ENCODE results near the gene LHPP. TPM values are rescaled to one million over a fixed set of nuclear protein-coding genes. Genes with fewer than 3 reads are reported as not detected.

Gene LHPP
- total and polyA plus RNA-seq, 4 donors, result 11.5 to 22.0 (median 18.6) TPM

GRCh38 chr10:124603376-124604213 is 142.0 kb downstream of the LHPP start:
- Histone ChIP-seq H3K4me1 (ENCODE audit: control insufficient read depth in 1 of 2, insufficient read depth in 2 of 2, low read length in 2 of 2) (no peaks in the 10 kb centered on the region), H3K27me3 (ENCODE audit: control insufficient read depth in 1 of 2, insufficient read depth in 2 of 2, low read length in 1 of 2) (no peaks in the 10 kb centered on the region), H3K36me3 (ENCODE audit: control insufficient read depth in 1 of 2, insufficient read depth in 2 of 2, low read length in 1 of 2) (no peaks in the 10 kb centered on the region), H3K4me3 (ENCODE audit: low read length in 2 of 2) (no peak overlapping the region), H3K9me3 (ENCODE audit: control insufficient read depth, low read length) (no peaks in the 10 kb centered on the region), H3K27ac (ENCODE audit: low read depth in 1 of 2, low read length in 2 of 2) (no peak overlapping the region)
- intact Hi-C loops (cut with DNase I), result no loop called here
- 89 to 91% methylated on average over 16 to 18 of the region's 18 CpGs for WGBS, 2 donors
- ATAC-seq (ENCODE audit: low FRiP score) (no peak), DNase-seq (peak in 1 of 2 donors; percentile 75)

GRCh38 chr10:124604214-124605000 is 142.8 kb downstream of the LHPP start:
- Histone ChIP-seq H3K4me3 (ENCODE audit: low read length in 2 of 2) (no peak overlapping the region), H3K27me3 (ENCODE audit: control insufficient read depth in 1 of 2, insufficient read depth in 2 of 2, low read length in 1 of 2) (no peaks in the 10 kb centered on the region), H3K9me3 (ENCODE audit: control insufficient read depth, low read length) (no peaks in the 10 kb centered on the region), H3K27ac (ENCODE audit: low read depth in 1 of 2, low read length in 2 of 2) (no peak overlapping the region), H3K4me1 (ENCODE audit: control insufficient read depth in 1 of 2, insufficient read depth in 2 of 2, low read length in 2 of 2) (no peaks in the 10 kb centered on the region), H3K36me3 (ENCODE audit: control insufficient read depth in 1 of 2, insufficient read depth in 2 of 2, low read length in 1 of 2) (no peaks in the 10 kb centered on the region)
- peak in 1 of 2 donors; percentile 48 for DNase-seq
- intact Hi-C loops (cut with DNase I), result no loop called here
- ATAC-seq (ENCODE audit: low FRiP score), result no peak
- WGBS, 2 donors, result 79 to 82% methylated on average over 21 to 22 of the region's 22 CpGs

- Histone ChIP-seq H3K27ac (ENCODE audit: low read depth in 1 of 2, low read length in 2 of 2) (no peak overlapping the region), H3K36me3 (ENCODE audit: control insufficient read depth in 1 of 2, insufficient read depth in 2 of 2, low read length in 1 of 2) (no peaks in the 10 kb centered on the region), H3K4me1 (ENCODE audit: control insufficient read depth in 1 of 2, insufficient read depth in 2 of 2, low read length in 2 of 2) (no peaks in the 10 kb centered on the region), H3K4me3 (ENCODE audit: low read length in 2 of 2) (no peak overlapping the region), H3K27me3 (ENCODE audit: control insufficient read depth in 1 of 2, insufficient read depth in 2 of 2, low read length in 1 of 2) (no peaks in the 10 kb centered on the region), H3K9me3 (ENCODE audit: control insufficient read depth, low read length) (no peaks in the 10 kb centered on the region)
- ATAC-seq (ENCODE audit: low FRiP score), result no peak
- intact Hi-C loops (cut with DNase I), result no loop called here
- WGBS, 2 donors, result 76 to 78% methylated on average over 8 of the region's 8 CpGs
- no peak for DNase-seq
Measured at GRCh38 chr10:124605001-124605370, 143.4 kb downstream of the LHPP start.

- DNase-seq (no peak), ATAC-seq (ENCODE audit: low FRiP score) (no peak)
- Histone ChIP-seq H3K27ac (ENCODE audit: low read depth in 1 of 2, low read length in 2 of 2) (no peak overlapping the region), H3K9me3 (ENCODE audit: control insufficient read depth, low read length) (no peaks in the 10 kb centered on the region), H3K4me3 (ENCODE audit: low read length in 2 of 2) (no peak overlapping the region), H3K36me3 (ENCODE audit: control insufficient read depth in 1 of 2, insufficient read depth in 2 of 2, low read length in 1 of 2) (no peaks in the 10 kb centered on the region), H3K4me1 (ENCODE audit: control insufficient read depth in 1 of 2, insufficient read depth in 2 of 2, low read length in 2 of 2) (no peaks in the 10 kb centered on the region), H3K27me3 (ENCODE audit: control insufficient read depth in 1 of 2, insufficient read depth in 2 of 2, low read length in 1 of 2) (no peaks in the 10 kb centered on the region)
- intact Hi-C loops (cut with DNase I), result no loop called here
- 88 to 94% methylated on average over 5 of the region's 5 CpGs for WGBS, 2 donors
Measured at GRCh38 chr10:124605481-124605855, 143.8 kb downstream of the LHPP start.

GRCh38 chr10:124605856-124606812 is 144.5 kb downstream of the LHPP start:
- Histone ChIP-seq H3K9me3 (ENCODE audit: control insufficient read depth, low read length) (no peaks in the 10 kb centered on the region), H3K4me1 (ENCODE audit: control insufficient read depth in 1 of 2, insufficient read depth in 2 of 2, low read length in 2 of 2) (no peaks in the 10 kb centered on the region), H3K36me3 (ENCODE audit: control insufficient read depth in 1 of 2, insufficient read depth in 2 of 2, low read length in 1 of 2) (no peaks in the 10 kb centered on the region), H3K27me3 (ENCODE audit: control insufficient read depth in 1 of 2, insufficient read depth in 2 of 2, low read length in 1 of 2) (no peaks in the 10 kb centered on the region), H3K4me3 (ENCODE audit: low read length in 2 of 2) (no peak overlapping the region), H3K27ac (ENCODE audit: low read depth in 1 of 2, low read length in 2 of 2) (no peak overlapping the region)
- 86 to 88% methylated on average over 25 to 31 of the region's 31 CpGs for WGBS, 2 donors
- peak; percentile 9 for ATAC-seq (ENCODE audit: low FRiP score)
- intact Hi-C loops (cut with DNase I), result no loop called here
- no peak for DNase-seq

- Histone ChIP-seq H3K4me3 (ENCODE audit: low read length in 2 of 2) (no peak overlapping the region), H3K4me1 (ENCODE audit: control insufficient read depth in 1 of 2, insufficient read depth in 2 of 2, low read length in 2 of 2) (no peaks in the 10 kb centered on the region), H3K9me3 (ENCODE audit: control insufficient read depth, low read length) (no peaks in the 10 kb centered on the region), H3K36me3 (ENCODE audit: control insufficient read depth in 1 of 2, insufficient read depth in 2 of 2, low read length in 1 of 2) (no peaks in the 10 kb centered on the region), H3K27ac (ENCODE audit: low read depth in 1 of 2, low read length in 2 of 2) (no peak overlapping the region), H3K27me3 (ENCODE audit: control insufficient read depth in 1 of 2, insufficient read depth in 2 of 2, low read length in 1 of 2) (no peaks in the 10 kb centered on the region)
- no peak for ATAC-seq (ENCODE audit: low FRiP score)
- intact Hi-C loops (cut with DNase I), result no loop called here
- no peak for DNase-seq
- 48 to 70% methylated on average over 10 of the region's 10 CpGs for WGBS, 2 donors
Measured at GRCh38 chr10:124606822-124607221, 145.2 kb downstream of the LHPP start.

- no peak overlapping the region for H3K27ac ChIP-seq (ENCODE audit: low read depth in 1 of 2, low read length in 2 of 2)
- H3K4me1 ChIP-seq (ENCODE audit: control insufficient read depth in 1 of 2, insufficient read depth in 2 of 2, low read length in 2 of 2), result no peaks in the 10 kb centered on the region
Measured at GRCh38 chr10:124607693-124608092, 146.1 kb downstream of the LHPP start.

GRCh38 chr10:124608093-124608721 is 146.6 kb downstream of the LHPP start:
- no peaks in the 10 kb centered on the region for H3K27me3 ChIP-seq (ENCODE audit: control insufficient read depth in 1 of 2, insufficient read depth in 2 of 2, low read length in 1 of 2)
- no peaks in the 10 kb centered on the region for H3K4me1 ChIP-seq (ENCODE audit: control insufficient read depth in 1 of 2, insufficient read depth in 2 of 2, low read length in 2 of 2)
- H3K9me3 ChIP-seq (ENCODE audit: control insufficient read depth, low read length), result no peaks in the 10 kb centered on the region
- WGBS, 2 donors, result 92 to 93% methylated on average over 13 to 14 of the region's 14 CpGs
- ATAC-seq (ENCODE audit: low FRiP score) (no peak), DNase-seq (no peak)
- H3K36me3 ChIP-seq (ENCODE audit: control insufficient read depth in 1 of 2, insufficient read depth in 2 of 2, low read length in 1 of 2), result no peaks in the 10 kb centered on the region
- intact Hi-C loops (cut with DNase I), result no loop called here
- no peak overlapping the region for H3K4me3 ChIP-seq (ENCODE audit: low read length in 2 of 2)
- no peak overlapping the region for H3K27ac ChIP-seq (ENCODE audit: low read depth in 1 of 2, low read length in 2 of 2)

More at GRCh38 chr10:124607693-124608092, 146.1 kb downstream of the LHPP start:
- H3K9me3 ChIP-seq (ENCODE audit: control insufficient read depth, low read length), result no peaks in the 10 kb centered on the region
- no peaks in the 10 kb centered on the region for H3K27me3 ChIP-seq (ENCODE audit: control insufficient read depth in 1 of 2, insufficient read depth in 2 of 2, low read length in 1 of 2)
- intact Hi-C loops (cut with DNase I), result no loop called here
- ATAC-seq (ENCODE audit: low FRiP score), result no peak
- no peaks in the 10 kb centered on the region for H3K36me3 ChIP-seq (ENCODE audit: control insufficient read depth in 1 of 2, insufficient read depth in 2 of 2, low read length in 1 of 2)
- WGBS, 2 donors, result 93 to 94% methylated on average over 18 of the region's 18 CpGs
- no peak for DNase-seq
- H3K4me3 ChIP-seq (ENCODE audit: low read length in 2 of 2), result no peak overlapping the region

Measured in aorta (tissue), 5 donors.